Cerebellar nuclear complex (tissue), 1 donor: ENCODE data around the gene GRAMD1B.

Experiments
- DNase-seq, 2 experiments: peaks; one replicate each; lab custom pipeline; 2025; lab: John Stamatoyannopoulos, UW

GRAMD1B gene

GRCh38 chr11:123429913-123430720 is at the start of gene GRAMD1B:
Gene GRAMD1B, plus strand, starts transcription at chr11:123430269. Its CDS starts 524 bp downstream, at chr11:123430793.
- DNase-seq = no peak

- DNase-seq = no peak
Observed at GRCh38 chr11:123381149-123381548, 48.9 kb upstream of the GRAMD1B start.

- DNase-seq = no peak
Observed at GRCh38 chr11:123381817-123382554, 48.1 kb upstream of the GRAMD1B start.

- DNase-seq = no peak
Observed at GRCh38 chr11:123382555-123383074, 47.5 kb upstream of the GRAMD1B start.

- DNase-seq = peak; percentile 42 to 64
Observed at GRCh38 chr11:123384116-123384515, 46.0 kb upstream of the GRAMD1B start.

- DNase-seq = no peak
Observed at GRCh38 chr11:123386796-123387510, 43.1 kb upstream of the GRAMD1B start.

- DNase-seq = no peak
Observed at GRCh38 chr11:123388640-123389039, 41.4 kb upstream of the GRAMD1B start.

GRCh38 chr11:123390146-123390545 is 39.9 kb upstream of the GRAMD1B start:
- peak in 1 of 2 experiments; percentile 79 for DNase-seq

GRCh38 chr11:123391646-123392348 is 38.3 kb upstream of the GRAMD1B start:
- no peak for DNase-seq

GRCh38 chr11:123392431-123392830 is 37.6 kb upstream of the GRAMD1B start:
- DNase-seq = no peak

- DNase-seq = no peak
Observed at GRCh38 chr11:123392844-123393243, 37.2 kb upstream of the GRAMD1B start.

GRCh38 chr11:123393312-123393927 is 36.6 kb upstream of the GRAMD1B start:
- no peak for DNase-seq

GRCh38 chr11:123404676-123405075 is 25.4 kb upstream of the GRAMD1B start:
- DNase-seq = no peak

- DNase-seq = no peak
Observed at GRCh38 chr11:123405123-123405592, 24.9 kb upstream of the GRAMD1B start.

GRCh38 chr11:123406441-123407129 is 23.5 kb upstream of the GRAMD1B start:
- DNase-seq = no peak

GRCh38 chr11:123407130-123407995 is 22.7 kb upstream of the GRAMD1B start:
- DNase-seq = peak in 1 of 2 experiments; percentile 42

GRCh38 chr11:123407996-123408597 is 22.0 kb upstream of the GRAMD1B start:
- DNase-seq = no peak

- no peak for DNase-seq
Observed at GRCh38 chr11:123408619-123409455, 21.2 kb upstream of the GRAMD1B start.
